ENCODE results near the gene SHC3. TPM values are rescaled to one million over a fixed set of nuclear protein-coding genes. Genes with fewer than 3 reads are reported as not detected.
A peak's percentile ranks its signal among the peaks of the same experiment; 100 is the strongest.

The SHC3 gene
- total RNA-seq, 2 experiments from 2014 or later = not detected

- no peaks in the 10 kb centered on the region for H3K36me3 Mint-ChIP-seq (ENCODE audit: low read depth)
- Histone ChIP-seq H3K4me3 (ENCODE audit: low read length) (no peak overlapping the region), H3K9me3 (ENCODE audit: control insufficient read depth in 1 of 2, insufficient read depth in 1 of 2, low read length in 2 of 2) (peaks cover 5 to 8% of the 10 kb centered on the region in 2 experiments), H3K36me3 (ENCODE audit: insufficient read depth, low read length) (no peaks in the 10 kb centered on the region), H3K4me1 (ENCODE audit: insufficient read depth, low read length) (no peaks in the 10 kb centered on the region), H3K27me3 (ENCODE audit: control insufficient read depth in 1 of 2, insufficient read depth in 2 of 2, low read length in 2 of 2) (peaks cover 4 to 8% of the 10 kb centered on the region in 2 experiments), H3K27ac (ENCODE audit: low read depth in 1 of 2, low read length in 2 of 2) (no peak overlapping the region)
- H3K9me3 Mint-ChIP-seq = peaks cover 17% of the 10 kb centered on the region
- H3K4me1 Mint-ChIP-seq (ENCODE audit: low read depth) = no peaks in the 10 kb centered on the region
- DNase-seq = no peak
- TF ChIP-seq CTCF (IDR thresholded peaks at IDR 0.05) = no peak
- POLR2A ChIA-PET = no interaction called here
- H3K27me3 Mint-ChIP-seq = peaks cover 56% of the 10 kb centered on the region
- intact Hi-C loops (cut with DNase I, micrococcal nuclease) = no loop called here
- CTCF ChIA-PET = no interaction called here
- H3K27ac Mint-ChIP-seq = no peak overlapping the region
- H3K4me3 Mint-ChIP-seq = no peak overlapping the region
- ATAC-seq (ENCODE audit: poor library complexity) = no peak
These were observed 148.8 kb downstream of the SHC3 start for GRCh38 chr9:89029788-89030187.

GRCh38 chr9:89026876-89027275 is 151.7 kb downstream of the SHC3 start:
- DNase-seq (peak in 1 of 14 experiments; percentile 15), ATAC-seq (ENCODE audit: poor library complexity) (no peak)
- Mint-ChIP-seq H3K4me1 (ENCODE audit: low read depth) (no peaks in the 10 kb centered on the region), H3K27ac (no peak overlapping the region), H3K27me3 (peaks cover 34% of the 10 kb centered on the region), H3K9me3 (peaks cover 17% of the 10 kb centered on the region), H3K4me3 (no peak overlapping the region), H3K36me3 (ENCODE audit: low read depth) (no peaks in the 10 kb centered on the region)
- Histone ChIP-seq H3K9me3 (ENCODE audit: control insufficient read depth in 1 of 2, insufficient read depth in 1 of 2, low read length in 2 of 2) (peaks cover 5 to 8% of the 10 kb centered on the region in 2 experiments), H3K4me3 (ENCODE audit: low read length) (no peak overlapping the region), H3K27ac (ENCODE audit: low read depth in 1 of 2, low read length in 2 of 2) (no peak overlapping the region), H3K36me3 (ENCODE audit: insufficient read depth, low read length) (no peaks in the 10 kb centered on the region), H3K4me1 (ENCODE audit: insufficient read depth, low read length) (no peaks in the 10 kb centered on the region), H3K27me3 (ENCODE audit: control insufficient read depth in 1 of 2, insufficient read depth in 2 of 2, low read length in 2 of 2) (peaks cover 0 to 6% of the 10 kb centered on the region in 2 experiments)
- ChIA-PET POLR2A (no interaction called here), CTCF (no interaction called here)
- intact Hi-C loops (cut with DNase I, micrococcal nuclease) = no loop called here
- TF ChIP-seq CTCF (IDR thresholded peaks at IDR 0.05) = no peak

GRCh38 chr9:89025553-89025952 is 153.1 kb downstream of the SHC3 start:
- intact Hi-C loops (cut with DNase I, micrococcal nuclease) = no loop called here
- H3K27ac Mint-ChIP-seq = no peak overlapping the region
- no peak for DNase-seq
- no peaks in the 10 kb centered on the region for H3K4me1 Mint-ChIP-seq (ENCODE audit: low read depth)
- POLR2A ChIA-PET = no interaction called here
- Histone ChIP-seq H3K27ac (ENCODE audit: low read depth in 1 of 2, low read length in 2 of 2) (no peak overlapping the region), H3K36me3 (ENCODE audit: insufficient read depth, low read length) (no peaks in the 10 kb centered on the region), H3K4me3 (ENCODE audit: low read length) (no peak overlapping the region), H3K27me3 (ENCODE audit: control insufficient read depth in 1 of 2, insufficient read depth in 2 of 2, low read length in 2 of 2) (no peaks in the 10 kb centered on the region), H3K9me3 (ENCODE audit: control insufficient read depth in 1 of 2, insufficient read depth in 1 of 2, low read length in 2 of 2) (peaks cover 5 to 8% of the 10 kb centered on the region in 2 experiments), H3K4me1 (ENCODE audit: insufficient read depth, low read length) (no peaks in the 10 kb centered on the region)
- TF ChIP-seq CTCF (IDR thresholded peaks at IDR 0.05) = no peak
- H3K4me3 Mint-ChIP-seq = no peak overlapping the region
- peaks cover 22% of the 10 kb centered on the region for H3K27me3 Mint-ChIP-seq
- ATAC-seq (ENCODE audit: poor library complexity) = no peak
- H3K36me3 Mint-ChIP-seq (ENCODE audit: low read depth) = no peaks in the 10 kb centered on the region
- H3K9me3 Mint-ChIP-seq = peaks cover 10% of the 10 kb centered on the region
- CTCF ChIA-PET = no interaction called here

Data from CD4-positive, alpha-beta T cell (primary cell).